ENCODE data around the gene PITRM1. TPM values are rescaled to one million over a fixed set of nuclear protein-coding genes. Genes with fewer than 3 reads are reported as not detected.
"Not testable (repeated sequence)": the region's sequence is repeated elsewhere in the genome, so short reads cannot be mapped to it uniquely, and the experiment has no call there.

The PITRM1 gene
- total RNA-seq, 1 donor from 2014 or later, result 80.4 TPM

GRCh38 chr10:3220853-3221252 is 48.3 kb upstream of the PITRM1 start:
- Histone ChIP-seq H3K36me3 (ENCODE audit: insufficient read depth, low read length) (no peaks in the 10 kb centered on the region), H3K4me1 (ENCODE audit: insufficient read depth, low read length) (peaks cover 18% of the 10 kb centered on the region), H3K4me2 (ENCODE audit: low read length) (no peak overlapping the region), H3K9ac (ENCODE audit: low read length) (no peak overlapping the region), H3K27me3 (ENCODE audit: insufficient read depth, low read length) (no peaks in the 10 kb centered on the region), H2AFZ (ENCODE audit: low read depth, low read length) (no peak overlapping the region), H3K9me3 (ENCODE audit: insufficient read depth, low read depth, low read length) (no peaks in the 10 kb centered on the region), H3K4me3 (ENCODE audit: insufficient read depth, low read depth, low read length) (no peak overlapping the region), H3K79me2 (ENCODE audit: insufficient read depth, low read length) (no peaks in the 10 kb centered on the region), H3K27ac (ENCODE audit: low read depth, low read length) (no peak overlapping the region), H4K20me1 (ENCODE audit: insufficient read depth, low read length) (no peaks in the 10 kb centered on the region)
- no peaks in the 10 kb centered on the region for H3K27me3 Mint-ChIP-seq (ENCODE audit: low read depth, unreplicated experiment)
- FAIRE-seq (peak; percentile 54), DNase-seq (ENCODE audit: low read depth) (peak; percentile 37)
- no peak for TF ChIP-seq EZH2 (IDR thresholded peaks at IDR 0.05; ENCODE audit: insufficient read depth, low read length)
- TF ChIP-seq, protein P1, sequence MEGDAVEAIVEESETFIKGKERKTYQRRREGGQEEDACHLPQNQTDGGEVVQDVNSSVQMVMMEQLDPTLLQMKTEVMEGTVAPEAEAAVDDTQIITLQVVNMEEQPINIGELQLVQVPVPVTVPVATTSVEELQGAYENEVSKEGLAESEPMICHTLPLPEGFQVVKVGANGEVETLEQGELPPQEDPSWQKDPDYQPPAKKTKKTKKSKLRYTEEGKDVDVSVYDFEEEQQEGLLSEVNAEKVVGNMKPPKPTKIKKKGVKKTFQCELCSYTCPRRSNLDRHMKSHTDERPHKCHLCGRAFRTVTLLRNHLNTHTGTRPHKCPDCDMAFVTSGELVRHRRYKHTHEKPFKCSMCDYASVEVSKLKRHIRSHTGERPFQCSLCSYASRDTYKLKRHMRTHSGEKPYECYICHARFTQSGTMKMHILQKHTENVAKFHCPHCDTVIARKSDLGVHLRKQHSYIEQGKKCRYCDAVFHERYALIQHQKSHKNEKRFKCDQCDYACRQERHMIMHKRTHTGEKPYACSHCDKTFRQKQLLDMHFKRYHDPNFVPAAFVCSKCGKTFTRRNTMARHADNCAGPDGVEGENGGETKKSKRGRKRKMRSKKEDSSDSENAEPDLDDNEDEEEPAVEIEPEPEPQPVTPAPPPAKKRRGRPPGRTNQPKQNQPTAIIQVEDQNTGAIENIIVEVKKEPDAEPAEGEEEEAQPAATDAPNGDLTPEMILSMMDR (IDR thresholded peaks at IDR 0.05; ENCODE audit: insufficient read depth, low read depth, low read length), result no peak
- no peak overlapping the region for H3K27ac Mint-ChIP-seq (ENCODE audit: unreplicated experiment)
- no peaks in the 10 kb centered on the region for H3K36me3 Mint-ChIP-seq (ENCODE audit: low read depth, unreplicated experiment)
- H3K4me3 Mint-ChIP-seq (ENCODE audit: unreplicated experiment), result no peak overlapping the region
- H3K9me3 Mint-ChIP-seq (ENCODE audit: unreplicated experiment), result peaks cover 2% of the 10 kb centered on the region
- peaks cover 19% of the 10 kb centered on the region for H3K4me1 Mint-ChIP-seq (ENCODE audit: low read depth, unreplicated experiment)

DNA sequence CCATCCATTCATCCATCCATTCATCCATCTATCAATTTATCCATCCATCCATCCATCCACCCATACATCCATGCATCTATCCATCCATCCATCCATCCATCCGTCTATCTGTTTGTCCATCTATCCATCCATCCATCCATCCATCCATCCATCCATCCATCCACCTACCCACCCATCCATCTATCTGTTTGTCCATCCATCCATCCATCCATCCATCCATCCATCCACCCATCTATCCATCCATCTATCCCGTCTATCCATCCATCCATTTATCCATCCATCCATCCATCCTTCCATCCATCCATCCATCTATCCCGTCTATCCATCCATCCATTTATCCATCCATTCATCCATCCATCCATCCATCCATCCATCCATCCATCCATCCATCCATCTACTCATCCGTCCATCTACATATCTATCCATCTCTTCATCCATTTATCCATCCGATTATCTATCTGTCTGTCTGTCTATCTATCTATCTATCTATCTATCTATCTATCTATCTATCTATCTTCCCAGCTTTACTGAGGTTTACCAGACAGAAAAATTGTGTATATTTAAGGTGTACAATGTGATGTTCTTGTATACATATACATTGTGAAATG is 46.5 kb upstream of the PITRM1 start:
- not testable (repeated sequence) for DNase-seq (ENCODE audit: low read depth); H3K27ac ChIP-seq (ENCODE audit: low read depth, low read length); H3K27me3 Mint-ChIP-seq (ENCODE audit: low read depth, unreplicated experiment); FAIRE-seq; H4K20me1 ChIP-seq (ENCODE audit: insufficient read depth, low read length); H3K4me2 ChIP-seq (ENCODE audit: low read length); H3K27ac Mint-ChIP-seq (ENCODE audit: unreplicated experiment); H3K4me3 Mint-ChIP-seq (ENCODE audit: unreplicated experiment); H3K9ac ChIP-seq (ENCODE audit: low read length); H3K4me3 ChIP-seq (ENCODE audit: insufficient read depth, low read depth, low read length); H3K27me3 ChIP-seq (ENCODE audit: insufficient read depth, low read length); H3K79me2 ChIP-seq (ENCODE audit: insufficient read depth, low read length); H3K9me3 Mint-ChIP-seq (ENCODE audit: unreplicated experiment); H3K9me3 ChIP-seq (ENCODE audit: insufficient read depth, low read depth, low read length); H3K36me3 Mint-ChIP-seq (ENCODE audit: low read depth, unreplicated experiment); H2AFZ ChIP-seq (ENCODE audit: low read depth, low read length); H3K36me3 ChIP-seq (ENCODE audit: insufficient read depth, low read length)
- peaks cover 19% of the 10 kb centered on the region for H3K4me1 Mint-ChIP-seq (ENCODE audit: low read depth, unreplicated experiment)
- peaks cover 15% of the 10 kb centered on the region for H3K4me1 ChIP-seq (ENCODE audit: insufficient read depth, low read length)

DNA sequence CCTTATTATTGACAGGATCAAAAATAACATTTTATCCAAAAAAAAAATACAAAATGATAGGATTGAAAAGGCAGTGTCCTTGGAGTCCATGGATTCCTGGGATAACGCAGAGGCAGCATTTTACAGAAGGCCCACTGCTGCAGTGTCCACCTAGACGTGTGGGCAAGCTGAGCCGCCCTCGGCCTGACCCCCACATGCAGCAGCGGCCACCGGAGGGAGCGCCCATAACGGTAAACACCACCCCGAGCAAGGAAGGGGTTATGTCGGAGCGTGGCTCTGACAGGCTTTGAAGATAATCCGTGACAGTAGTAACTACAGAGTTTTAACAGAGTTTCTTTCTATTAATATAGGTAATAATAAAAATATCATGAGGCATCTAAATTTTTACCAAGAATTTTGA is 45.3 kb upstream of the PITRM1 start:
- Mint-ChIP-seq H3K27ac (ENCODE audit: unreplicated experiment) (peak overlapping the region; percentile 79), H3K9me3 (ENCODE audit: unreplicated experiment) (peaks cover 2% of the 10 kb centered on the region), H3K4me1 (ENCODE audit: low read depth, unreplicated experiment) (peaks cover 21% of the 10 kb centered on the region), H3K27me3 (ENCODE audit: low read depth, unreplicated experiment) (no peaks in the 10 kb centered on the region), H3K4me3 (ENCODE audit: unreplicated experiment) (no peak overlapping the region), H3K36me3 (ENCODE audit: low read depth, unreplicated experiment) (no peaks in the 10 kb centered on the region)
- FAIRE-seq, result no peak
- TF ChIP-seq EZH2 (IDR thresholded peaks at IDR 0.05; ENCODE audit: insufficient read depth, low read length), result no peak
- TF ChIP-seq, protein P1 (IDR thresholded peaks at IDR 0.05; ENCODE audit: insufficient read depth, low read depth, low read length), result no peak
- no peak overlapping the region for H3K4me3 ChIP-seq (ENCODE audit: insufficient read depth, low read depth, low read length)
- H3K9ac ChIP-seq (ENCODE audit: low read length), result no peak overlapping the region
- H3K79me2 ChIP-seq (ENCODE audit: insufficient read depth, low read length), result no peaks in the 10 kb centered on the region
- DNase-seq (ENCODE audit: low read depth), result no peak
- no peaks in the 10 kb centered on the region for H4K20me1 ChIP-seq (ENCODE audit: insufficient read depth, low read length)
- peaks cover 15% of the 10 kb centered on the region for H3K4me1 ChIP-seq (ENCODE audit: insufficient read depth, low read length)
- H2AFZ ChIP-seq (ENCODE audit: low read depth, low read length), result no peak overlapping the region
- no peaks in the 10 kb centered on the region for H3K27me3 ChIP-seq (ENCODE audit: insufficient read depth, low read length)
- H3K36me3 ChIP-seq (ENCODE audit: insufficient read depth, low read length), result no peaks in the 10 kb centered on the region
- no peak overlapping the region for H3K4me2 ChIP-seq (ENCODE audit: low read length)
- H3K9me3 ChIP-seq (ENCODE audit: insufficient read depth, low read depth, low read length), result no peaks in the 10 kb centered on the region
- no peak overlapping the region for H3K27ac ChIP-seq (ENCODE audit: low read depth, low read length)

All from astrocyte (in vitro differentiated cells and primary cell).